Hepatocyte (in vitro differentiated cells): ENCODE results near the gene DNAJB1. TPM values are rescaled to one million over a fixed set of nuclear protein-coding genes. Genes with fewer than 3 reads are reported as not detected.

Experiments used
- DNase-seq: peaks from one replicate; pipeline ENCODE4 v3.0.0-alpha.2; 2016; ENCODE audit warnings: low spot score
- H2AFZ ChIP-seq: fragments of 200-600 bp; sonication (generic); 2 replicates; pipeline ENCODE4 v1.6.0; 2016; ENCODE audit warnings: antibody characterized with exemption, mild to moderate bottlenecking
- H3K27ac ChIP-seq: fragments of 200-600 bp; sonication (generic); 2 replicates; pipeline ENCODE4 v1.5.1; 2016; ENCODE audit warnings: mild to moderate bottlenecking
- H3K27me3 ChIP-seq: fragments of 200-600 bp; sonication (generic); 2 replicates; pipeline ENCODE4 v1.6.1; 2016
- H3K36me3 ChIP-seq: fragments of 200-600 bp; sonication (generic); replicated peaks from 2 replicates; pipeline ENCODE4 v1.5.1; 2016; ENCODE audit warnings: low read depth; ENCODE audit not compliant: insufficient read depth
- H3K4me1 ChIP-seq: fragments of 200-600 bp; sonication (generic); 2 replicates; pipeline ENCODE4 v1.5.1; 2016; ENCODE audit warnings: mild to moderate bottlenecking, moderate library complexity; ENCODE audit not compliant: insufficient read depth
- H3K4me2 ChIP-seq: fragments of 200-600 bp; sonication (generic); 2 replicates; pipeline ENCODE4 v1.6.0; 2016
- H3K4me3 ChIP-seq: fragments of 200-600 bp; sonication (generic); 2 replicates; pipeline ENCODE4 v1.5.1; 2016; ENCODE audit warnings: mild to moderate bottlenecking
- H3K79me2 ChIP-seq: fragments of 200-600 bp; sonication (generic); 2 replicates; pipeline ENCODE4 v1.6.0; 2017; ENCODE audit warnings: mild to moderate bottlenecking
- H3K9me2 ChIP-seq: fragments of 200-600 bp; sonication (generic); replicated peaks from 2 replicates; pipeline ENCODE4 v1.6.0; 2017; ENCODE audit warnings: mild to moderate bottlenecking; ENCODE audit not compliant: insufficient read depth
- H3K9me3 ChIP-seq: fragments of 200-600 bp; sonication (generic); 2 replicates; pipeline ENCODE4 v1.5.1; 2016; ENCODE audit warnings: low read depth, mild to moderate bottlenecking
- H4K20me1 ChIP-seq: fragments of 200-600 bp; sonication (generic); 2 replicates; pipeline ENCODE4 v1.6.0; 2016; ENCODE audit warnings: mild to moderate bottlenecking; ENCODE audit not compliant: insufficient read depth, poor library complexity, severe bottlenecking
- EZH2 ChIP-seq: fragments of 200-600 bp; sonication (generic); IDR thresholded peaks from 2 replicates; pipeline ENCODE4 v1.6.1; 2016; ENCODE audit warnings: antibody characterized with exemption, mild to moderate bottlenecking, borderline replicate concordance
- EZH2phosphoT487 ChIP-seq: fragments of 200-600 bp; sonication (generic); IDR thresholded peaks from one replicate; pipeline ENCODE4 v1.6.1; 2018; ENCODE audit warnings: antibody characterized with exemption, mild to moderate bottlenecking, low read depth, moderate library complexity; ENCODE audit not compliant: unreplicated experiment, severe bottlenecking
- WGBS: methylation state at CpG from one replicate; pipeline ENCODE4 v1.1.6; 2016; ENCODE audit warnings: low lambda C conversion rate; ENCODE audit errors: missing lambda C conversion rate; 5-methylcytosine and 5-hydroxymethylcytosine counted together
- polyA plus RNA-seq: library from polyadenylated mRNA; unstranded; fragments of >200 nt; fragmentation: Nextera tagmentation; extraction: Ambion mirVana; gene quantifications from 2 replicates; pipeline ENCODE4 v1.2.1, GENCODE V29; 2016
- total RNA-seq: library from RNA; depleted of rRNA; stranded (reverse); fragments of >200 nt; gene quantifications from 2 replicates; pipeline ENCODE4 v1.2.3, GENCODE V29; 2014
- TF ChIP-seq, protein P1 (sequence below): fragments of 200-600 bp; sonication (generic); IDR thresholded peaks from 2 replicates; pipeline ENCODE4 v1.5.1; 2016; ENCODE audit warnings: antibody characterized with exemption, mild to moderate bottlenecking; ENCODE audit not compliant: poor library complexity

The DNAJB1 gene
- total and polyA plus RNA-seq, 2 experiments from 2014 or later, result 104 to 185 TPM

DNA sequence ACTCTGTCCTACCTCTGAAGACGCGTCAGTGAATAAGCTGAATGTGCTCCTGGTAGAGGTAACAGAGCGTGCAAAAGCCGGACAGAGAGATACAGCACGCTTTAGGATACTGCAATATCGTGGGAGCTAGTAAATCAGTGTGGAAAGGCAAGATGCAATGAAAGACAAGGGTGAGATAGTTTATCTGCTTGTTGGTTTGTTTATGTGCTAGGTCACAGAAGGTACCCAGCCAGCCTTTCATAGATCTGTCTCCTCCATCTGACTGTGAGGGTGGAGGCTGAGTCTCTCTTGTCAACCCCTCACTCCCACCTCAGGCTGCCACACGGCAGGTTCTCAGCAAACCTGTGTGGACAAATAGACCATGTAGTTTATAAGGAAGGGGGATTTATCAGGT lies 21.4 kb downstream of the DNAJB1 start:
- no peaks in the 10 kb centered on the region for H3K36me3 ChIP-seq
- peak overlapping the region; percentile 82 for H3K27ac ChIP-seq
- no peaks in the 10 kb centered on the region for H3K9me2 ChIP-seq
- no peak overlapping the region for H3K4me3 ChIP-seq
- peaks cover 21% of the 10 kb centered on the region for H4K20me1 ChIP-seq
- no peaks in the 10 kb centered on the region for H3K9me3 ChIP-seq
- no peak for TF ChIP-seq EZH2phosphoT487
- TF ChIP-seq, protein P1, sequence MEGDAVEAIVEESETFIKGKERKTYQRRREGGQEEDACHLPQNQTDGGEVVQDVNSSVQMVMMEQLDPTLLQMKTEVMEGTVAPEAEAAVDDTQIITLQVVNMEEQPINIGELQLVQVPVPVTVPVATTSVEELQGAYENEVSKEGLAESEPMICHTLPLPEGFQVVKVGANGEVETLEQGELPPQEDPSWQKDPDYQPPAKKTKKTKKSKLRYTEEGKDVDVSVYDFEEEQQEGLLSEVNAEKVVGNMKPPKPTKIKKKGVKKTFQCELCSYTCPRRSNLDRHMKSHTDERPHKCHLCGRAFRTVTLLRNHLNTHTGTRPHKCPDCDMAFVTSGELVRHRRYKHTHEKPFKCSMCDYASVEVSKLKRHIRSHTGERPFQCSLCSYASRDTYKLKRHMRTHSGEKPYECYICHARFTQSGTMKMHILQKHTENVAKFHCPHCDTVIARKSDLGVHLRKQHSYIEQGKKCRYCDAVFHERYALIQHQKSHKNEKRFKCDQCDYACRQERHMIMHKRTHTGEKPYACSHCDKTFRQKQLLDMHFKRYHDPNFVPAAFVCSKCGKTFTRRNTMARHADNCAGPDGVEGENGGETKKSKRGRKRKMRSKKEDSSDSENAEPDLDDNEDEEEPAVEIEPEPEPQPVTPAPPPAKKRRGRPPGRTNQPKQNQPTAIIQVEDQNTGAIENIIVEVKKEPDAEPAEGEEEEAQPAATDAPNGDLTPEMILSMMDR, result no peak
- no peak for TF ChIP-seq EZH2
- H3K79me2 ChIP-seq, result peaks cover 36% of the 10 kb centered on the region
- peaks cover 27% of the 10 kb centered on the region for H3K4me1 ChIP-seq
- DNase-seq, result no peak
- 61% methylated on average over 7 of the region's 7 CpGs for WGBS
- peak overlapping the region; percentile 4 for H2AFZ ChIP-seq
- H3K27me3 ChIP-seq, result no peaks in the 10 kb centered on the region
- peak overlapping the region; percentile 56 for H3K4me2 ChIP-seq

DNA sequence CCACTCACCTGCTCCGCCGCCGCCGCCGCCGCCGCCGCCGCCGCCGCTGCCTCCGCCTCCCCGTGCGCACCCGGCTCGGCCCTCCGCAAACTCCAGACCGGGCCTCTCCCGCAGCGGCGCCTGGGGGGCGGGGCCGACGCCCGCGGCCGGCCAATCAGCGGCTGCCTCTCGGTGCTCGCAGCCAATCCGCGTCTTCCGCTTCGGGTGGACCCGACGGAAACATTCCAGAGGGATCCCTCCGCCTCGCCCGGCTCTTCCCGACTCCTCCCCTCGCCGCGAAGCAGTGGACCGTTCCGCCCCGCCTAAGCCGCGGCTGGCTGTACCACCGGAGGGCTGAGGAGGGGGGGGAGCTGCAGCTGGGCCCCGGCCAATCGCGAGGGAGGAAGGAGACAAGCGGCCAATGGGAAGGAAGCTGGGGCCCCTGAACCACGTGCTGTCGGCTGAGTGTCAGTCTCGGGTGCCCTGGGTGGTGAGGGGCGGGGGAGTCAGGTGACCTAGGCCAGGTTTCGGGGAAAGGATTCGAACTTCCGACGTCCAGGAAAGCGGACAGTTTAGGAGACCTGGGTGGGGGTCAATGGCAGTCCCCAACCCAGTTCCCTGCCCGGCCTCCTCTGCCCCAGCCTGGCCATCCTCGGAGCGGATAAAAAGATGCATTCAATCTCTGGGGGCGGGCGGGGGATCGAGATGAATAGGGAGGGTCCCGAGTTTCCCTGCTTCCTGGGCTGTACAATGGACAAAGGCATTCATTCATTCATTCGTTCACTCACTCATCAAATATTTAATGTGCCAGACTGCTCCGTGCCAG lies 22.0 kb downstream of the DNAJB1 start, which contains the start of gene GIPC1:
GIPC1 (minus strand) TSS at position 99 of the 805 bp plus-strand sequence. CDS start 13,151 bp downstream, outside the sequence.
- Histone ChIP-seq H3K4me1 (peaks cover 27% of the 10 kb centered on the region), H2AFZ (peak within 1 kb of the TSS; percentile 4), H4K20me1 (peaks cover 21% of the 10 kb centered on the region), H3K27ac (peak within 1 kb of the TSS; percentile 85), H3K9me3 (no peaks in the 10 kb centered on the region), H3K9me2 (no peaks in the 10 kb centered on the region), H3K4me2 (peak within 1 kb of the TSS; percentile 92), H3K27me3 (no peaks in the 10 kb centered on the region), H3K36me3 (no peaks in the 10 kb centered on the region), H3K79me2 (peaks cover 36% of the 10 kb centered on the region), H3K4me3 (peak within 1 kb of the TSS; percentile 95)
- DNase-seq, result peak; percentile 99
- WGBS, result 7% methylated on average over 51 of the region's 71 CpGs
- TF ChIP-seq EZH2, result no peak
- TF ChIP-seq, protein P1, result no peak
- no peak for TF ChIP-seq EZH2phosphoT487

DNA sequence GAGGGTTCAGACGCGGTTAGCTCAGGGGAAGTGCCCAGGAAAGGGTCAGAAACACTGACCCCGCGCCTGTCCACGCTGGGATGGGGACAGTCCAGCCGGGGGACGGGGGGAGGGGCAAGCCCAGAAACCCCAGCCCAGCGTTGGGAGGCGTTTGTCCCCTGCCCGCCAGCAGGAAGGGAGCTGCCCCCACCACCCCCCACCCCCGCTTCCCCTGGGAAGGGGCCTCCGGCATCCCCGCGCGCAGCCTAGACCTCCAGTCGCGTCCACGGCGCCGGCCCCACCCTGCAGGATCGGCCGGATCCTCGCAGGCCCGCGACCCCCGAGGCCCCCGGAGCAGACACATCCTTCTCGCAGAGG lies 22.5 kb downstream of the DNAJB1 start:
- H3K27ac ChIP-seq, result peak overlapping the region; percentile 85
- no peaks in the 10 kb centered on the region for H3K36me3 ChIP-seq
- peaks cover 27% of the 10 kb centered on the region for H3K4me1 ChIP-seq
- WGBS, result 2% methylated on average over 5 of the region's 28 CpGs
- peak overlapping the region; percentile 95 for H3K4me3 ChIP-seq
- H3K9me3 ChIP-seq, result no peaks in the 10 kb centered on the region
- TF ChIP-seq EZH2 (no peak), EZH2phosphoT487 (no peak)
- TF ChIP-seq, protein P1, result no peak
- H3K4me2 ChIP-seq, result peak overlapping the region; percentile 92
- H2AFZ ChIP-seq, result peak overlapping the region; percentile 4
- peaks cover 21% of the 10 kb centered on the region for H4K20me1 ChIP-seq
- no peak for DNase-seq
- H3K9me2 ChIP-seq, result no peaks in the 10 kb centered on the region
- H3K79me2 ChIP-seq, result peaks cover 36% of the 10 kb centered on the region
- H3K27me3 ChIP-seq, result no peaks in the 10 kb centered on the region
